Uterus (tissue), 2 donors: ENCODE data around the gene RBM5.

Experiments
- POLR2A ChIP-seq, 2 donors: fragments of 450-650 bp; IDR thresholded peaks; one replicate each; pipeline ENCODE4 v1.6.1; 2016; ENCODE audit warnings: antibody characterized with exemption in 2 of 2, mild to moderate bottlenecking in 1 of 2, moderate library complexity in 1 of 2
- TF ChIP-seq, protein P1 (sequence below), 4 experiments: fragments of 200-600 bp in 2 of 4; fragments of 450-650 bp in 2 of 4; sonication (generic) in 2 of 4; IDR thresholded peaks; one replicate each; pipeline ENCODE4 v1.5.1; 2016 to 2019; ENCODE audit warnings: antibody characterized with exemption in 4 of 4, mild to moderate bottlenecking in 2 of 4, moderate library complexity in 1 of 4

GRCh38 chr3:50095352-50095998 is 6.8 kb downstream of the RBM5 start:
- TF ChIP-seq POLR2A (IDR thresholded peaks at IDR 0.05): no peak
- TF ChIP-seq, protein P1, sequence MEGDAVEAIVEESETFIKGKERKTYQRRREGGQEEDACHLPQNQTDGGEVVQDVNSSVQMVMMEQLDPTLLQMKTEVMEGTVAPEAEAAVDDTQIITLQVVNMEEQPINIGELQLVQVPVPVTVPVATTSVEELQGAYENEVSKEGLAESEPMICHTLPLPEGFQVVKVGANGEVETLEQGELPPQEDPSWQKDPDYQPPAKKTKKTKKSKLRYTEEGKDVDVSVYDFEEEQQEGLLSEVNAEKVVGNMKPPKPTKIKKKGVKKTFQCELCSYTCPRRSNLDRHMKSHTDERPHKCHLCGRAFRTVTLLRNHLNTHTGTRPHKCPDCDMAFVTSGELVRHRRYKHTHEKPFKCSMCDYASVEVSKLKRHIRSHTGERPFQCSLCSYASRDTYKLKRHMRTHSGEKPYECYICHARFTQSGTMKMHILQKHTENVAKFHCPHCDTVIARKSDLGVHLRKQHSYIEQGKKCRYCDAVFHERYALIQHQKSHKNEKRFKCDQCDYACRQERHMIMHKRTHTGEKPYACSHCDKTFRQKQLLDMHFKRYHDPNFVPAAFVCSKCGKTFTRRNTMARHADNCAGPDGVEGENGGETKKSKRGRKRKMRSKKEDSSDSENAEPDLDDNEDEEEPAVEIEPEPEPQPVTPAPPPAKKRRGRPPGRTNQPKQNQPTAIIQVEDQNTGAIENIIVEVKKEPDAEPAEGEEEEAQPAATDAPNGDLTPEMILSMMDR (IDR thresholded peaks at IDR 0.05): no peak
